LNCAP (cell line): ENCODE data around the gene NFATC2.

Experiments
- TF ChIP-seq, protein P1 (sequence below): fragments of 450-650 bp; IDR thresholded peaks from 2 replicates; pipeline ENCODE4 v1.5.1; 2017; ENCODE audit warnings: mild to moderate bottlenecking

NFATC2 gene

DNA sequence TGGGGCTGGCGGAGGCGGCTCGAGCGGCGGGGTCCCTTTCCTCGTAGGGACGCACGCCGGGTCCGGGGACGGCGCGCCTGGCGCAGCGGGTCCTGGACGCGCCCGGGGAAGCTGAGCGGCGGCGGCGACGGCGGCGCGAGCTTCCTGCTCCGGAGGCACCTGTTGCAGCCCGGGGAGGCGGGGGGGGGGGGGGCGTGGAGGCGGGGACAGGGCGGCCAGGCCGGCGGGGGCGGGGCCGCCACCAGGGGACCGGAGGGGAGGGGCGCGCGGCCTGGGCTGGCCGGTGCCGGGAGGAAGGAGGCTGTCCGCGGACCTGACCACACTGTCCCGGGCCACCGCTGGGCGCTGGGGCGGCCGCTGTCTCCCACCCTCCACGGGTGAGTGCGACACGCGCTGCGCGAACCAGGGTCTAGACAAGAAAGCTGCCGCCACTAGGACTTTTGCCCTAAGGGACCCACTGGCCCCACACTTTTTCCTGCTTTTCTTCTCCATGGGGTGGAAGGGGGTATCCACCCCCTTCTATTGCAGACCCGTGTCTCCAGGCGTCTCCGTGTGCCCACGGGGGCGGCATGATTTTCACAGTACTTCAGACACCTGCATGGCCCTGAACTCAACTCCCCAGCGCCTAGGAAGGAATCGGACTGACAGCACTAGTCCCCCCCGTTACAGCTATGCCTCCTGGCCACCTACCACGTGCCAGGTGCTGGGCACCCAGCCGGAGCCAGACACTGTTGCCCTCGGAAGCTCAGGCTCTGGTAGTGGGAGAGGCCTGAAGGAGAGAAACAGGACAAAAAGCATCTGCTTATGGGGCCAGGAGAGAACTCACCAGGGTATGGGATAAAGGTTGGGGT is at the start of gene NFATC2:
TSS of gene NFATC2 (minus strand) at position 149 of the 851 bp plus-strand sequence. CDS start 220 bp downstream, outside the sequence.
- TF ChIP-seq, protein P1, sequence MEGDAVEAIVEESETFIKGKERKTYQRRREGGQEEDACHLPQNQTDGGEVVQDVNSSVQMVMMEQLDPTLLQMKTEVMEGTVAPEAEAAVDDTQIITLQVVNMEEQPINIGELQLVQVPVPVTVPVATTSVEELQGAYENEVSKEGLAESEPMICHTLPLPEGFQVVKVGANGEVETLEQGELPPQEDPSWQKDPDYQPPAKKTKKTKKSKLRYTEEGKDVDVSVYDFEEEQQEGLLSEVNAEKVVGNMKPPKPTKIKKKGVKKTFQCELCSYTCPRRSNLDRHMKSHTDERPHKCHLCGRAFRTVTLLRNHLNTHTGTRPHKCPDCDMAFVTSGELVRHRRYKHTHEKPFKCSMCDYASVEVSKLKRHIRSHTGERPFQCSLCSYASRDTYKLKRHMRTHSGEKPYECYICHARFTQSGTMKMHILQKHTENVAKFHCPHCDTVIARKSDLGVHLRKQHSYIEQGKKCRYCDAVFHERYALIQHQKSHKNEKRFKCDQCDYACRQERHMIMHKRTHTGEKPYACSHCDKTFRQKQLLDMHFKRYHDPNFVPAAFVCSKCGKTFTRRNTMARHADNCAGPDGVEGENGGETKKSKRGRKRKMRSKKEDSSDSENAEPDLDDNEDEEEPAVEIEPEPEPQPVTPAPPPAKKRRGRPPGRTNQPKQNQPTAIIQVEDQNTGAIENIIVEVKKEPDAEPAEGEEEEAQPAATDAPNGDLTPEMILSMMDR: no peak

DNA sequence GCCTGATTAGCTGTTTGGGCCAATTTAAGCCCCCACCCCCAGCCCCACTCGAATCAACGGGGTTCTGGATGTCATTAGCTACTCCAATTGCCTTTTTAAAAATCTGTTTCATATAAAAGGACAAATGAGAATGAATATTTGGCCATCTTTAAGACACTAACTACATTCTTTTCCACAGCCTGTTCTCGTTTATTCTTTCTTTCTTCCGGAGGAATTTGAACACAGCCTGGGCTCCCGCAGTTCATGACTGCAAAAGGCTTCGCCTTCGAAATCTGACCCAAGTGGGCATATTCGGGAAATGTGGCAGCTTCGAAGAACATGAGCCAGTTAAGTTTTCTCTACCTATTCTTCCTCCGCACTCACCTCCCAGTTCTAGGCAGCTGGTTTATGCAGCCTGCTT is 49.4 kb upstream of the NFATC2 start:
- TF ChIP-seq, protein P1: no peak

DNA sequence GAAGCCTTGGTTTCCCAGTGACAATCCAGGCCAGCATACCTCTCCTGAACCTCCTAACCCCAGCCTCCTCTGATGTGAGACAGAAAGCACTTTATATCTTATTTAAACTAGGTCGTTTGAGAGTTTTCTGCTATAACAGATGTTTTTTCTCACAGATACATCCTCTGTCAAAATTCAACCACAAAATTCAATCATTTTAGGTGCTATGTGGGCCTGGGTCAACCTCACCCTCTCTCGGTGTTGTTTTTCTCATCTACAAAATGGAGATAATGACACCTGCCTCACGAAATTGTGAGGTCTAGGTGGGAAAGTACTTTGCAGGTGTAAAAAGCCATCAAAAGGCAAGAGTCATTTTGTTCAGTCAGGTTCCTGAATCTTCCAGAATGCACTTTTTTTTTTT is 46.2 kb upstream of the NFATC2 start:
- TF ChIP-seq, protein P1: no peak

DNA sequence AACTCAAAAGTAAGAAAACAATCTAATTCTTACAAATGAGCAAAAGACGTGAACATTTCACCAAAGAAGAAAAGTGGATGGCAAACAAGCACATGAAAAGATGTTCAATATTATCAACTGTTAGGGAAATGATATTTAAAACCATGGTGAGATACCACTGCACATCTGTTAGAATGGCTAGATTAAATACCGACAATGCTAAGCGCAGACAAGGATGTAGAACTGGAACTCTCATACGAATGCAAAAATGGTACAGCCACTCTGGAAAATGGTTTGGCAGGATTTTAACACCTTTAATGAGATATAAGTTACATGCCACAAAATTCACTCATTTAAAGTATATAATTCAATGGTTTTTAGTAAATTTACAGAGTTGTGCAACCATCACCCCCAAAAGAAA is 44.6 kb upstream of the NFATC2 start:
- TF ChIP-seq, protein P1: no peak

DNA sequence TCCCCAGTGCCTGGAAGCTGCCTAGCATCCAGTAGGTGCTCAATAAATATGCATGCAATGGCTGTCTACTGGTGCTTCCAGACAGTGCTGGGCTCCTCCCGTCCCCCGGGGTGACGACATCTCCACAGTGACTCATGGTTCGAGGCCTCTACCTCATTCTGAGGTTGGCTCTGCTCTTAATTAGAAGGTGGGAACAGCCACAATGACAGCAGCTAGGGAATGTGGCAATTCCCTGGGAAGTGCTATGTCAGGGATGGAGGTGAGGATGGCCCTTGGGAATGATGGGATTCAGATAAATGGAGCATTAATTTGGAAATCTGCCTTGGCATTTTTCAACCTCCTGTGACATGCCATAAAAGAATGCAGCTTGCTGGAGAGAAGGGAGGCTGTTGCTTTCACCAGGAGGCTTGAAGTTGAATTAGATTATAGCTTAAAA is 43.5 kb upstream of the NFATC2 start:
- TF ChIP-seq, protein P1: no peak

DNA sequence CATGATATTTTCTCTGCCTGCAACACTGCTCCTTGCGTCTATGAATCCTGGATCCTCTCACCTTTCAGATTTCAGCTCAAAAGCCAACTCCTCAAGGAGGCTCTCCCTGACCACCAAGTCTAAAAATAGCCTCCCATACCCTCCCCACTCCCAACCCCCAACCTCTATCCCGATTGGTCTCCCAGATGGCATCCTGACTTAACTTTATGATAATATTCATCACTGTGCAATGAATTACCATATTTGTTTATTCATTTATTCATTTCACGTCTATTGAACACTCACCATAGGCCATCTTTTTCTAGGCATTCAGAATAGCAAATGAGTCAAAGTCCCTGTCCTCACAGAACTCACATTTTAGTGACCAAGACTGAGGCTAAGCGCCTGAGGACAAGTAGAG is 42.6 kb upstream of the NFATC2 start:
- TF ChIP-seq, protein P1: no peak

DNA sequence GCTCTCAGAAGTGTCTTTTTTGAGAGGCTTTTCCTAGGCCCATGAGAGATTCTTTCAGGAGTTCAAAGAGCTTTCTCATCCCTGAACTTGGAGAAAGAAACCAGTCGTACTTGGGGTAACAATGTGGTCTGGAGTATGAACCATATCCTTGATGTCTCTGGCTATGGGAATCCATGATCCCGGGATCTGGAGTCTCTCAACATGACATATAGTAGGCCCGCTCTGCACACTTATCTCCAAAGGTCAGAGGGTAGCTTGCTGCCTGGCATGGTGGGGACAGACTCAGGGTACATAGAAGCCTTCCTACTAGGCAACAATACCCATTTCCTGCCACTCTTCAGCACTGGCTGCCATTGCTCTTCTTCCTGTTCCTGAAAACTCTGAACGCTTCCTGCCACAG is 42.2 kb upstream of the NFATC2 start:
- TF ChIP-seq, protein P1: no peak
